Tibial nerve (tissue), 4 donors: Measurements from ENCODE around the gene GPRC6A. TPM values are rescaled to one million over a fixed set of nuclear protein-coding genes. Genes with fewer than 3 reads are reported as not detected.

Experiments
- DNase-seq, 2 donors: peaks; one replicate each; pipeline ENCODE4 v3.0.0-alpha.2; 2019; ENCODE audit warnings: low spot score in 2 of 2
- H3K27ac ChIP-seq, 4 donors: fragments of 200-600 bp; sonication (generic) in 3 of 4; one replicate each; pipeline ENCODE4 v1.5.1; 2017 to 2019; ENCODE audit warnings: mild to moderate bottlenecking in 1 of 4
- H3K27me3 ChIP-seq, 2 donors: fragments of 200-600 bp; sonication (generic) in 1 of 2; one replicate each; pipeline versions ENCODE4 v1.5.1 to v1.6.0; 2017 to 2019
- H3K36me3 ChIP-seq, 3 donors: fragments of 200-600 bp; sonication (generic); one replicate each; pipeline ENCODE4 v1.5.1; 2018 to 2019
- H3K4me1 ChIP-seq, 4 donors: fragments of 200-600 bp; sonication (generic) in 3 of 4; one replicate each; pipeline ENCODE4 v1.5.1; 2017 to 2019
- H3K4me3 ChIP-seq, 4 donors: fragments of 200-600 bp; sonication (generic) in 3 of 4; one replicate each; pipeline ENCODE4 v1.5.1; 2017 to 2019; ENCODE audit warnings: mild to moderate bottlenecking in 1 of 4, moderate library complexity in 1 of 4
- H3K9me3 ChIP-seq, 4 donors: fragments of 200-600 bp; sonication (generic) in 3 of 4; one replicate each; pipeline ENCODE4 v1.5.1; 2017 to 2019
- CTCF ChIP-seq, 5 experiments: fragments of 200-600 bp in 3 of 5; fragments of 450-650 bp in 2 of 5; sonication (generic) in 3 of 5; IDR thresholded peaks; one replicate each; pipeline ENCODE4 v1.5.1; 2016 to 2019; ENCODE audit warnings: antibody characterized with exemption in 5 of 5, mild to moderate bottlenecking in 3 of 5, moderate library complexity in 2 of 5
- EP300 ChIP-seq, 2 donors: sonication (generic); formaldehyde crosslinking; IDR thresholded peaks; one replicate each; pipeline ENCODE4 v1.6.1; 2017; ENCODE audit warnings: antibody characterized with exemption in 2 of 2, mild to moderate bottlenecking in 1 of 2
- POLR2A ChIP-seq, 2 donors: fragments of 450-650 bp; IDR thresholded peaks; one replicate each; pipeline ENCODE4 v1.6.1; 2017; ENCODE audit warnings: antibody characterized with exemption in 2 of 2, mild to moderate bottlenecking in 2 of 2, moderate library complexity in 2 of 2
- WGBS, 2 donors: methylation state at CpG; one replicate each; pipeline ENCODE4 v1.1.5; 2018; 5-methylcytosine and 5-hydroxymethylcytosine counted together
- total RNA-seq, 4 donors: library from RNA; depleted of rRNA; stranded (reverse); fragments of >200 nt; gene quantifications; one replicate each; pipeline ENCODE4 v1.1.0, GENCODE V29; 2016

Gene GPRC6A
- total RNA-seq, 4 donors from 2014 or later: not detected

- Histone ChIP-seq H3K4me3 (no peak overlapping the region), H3K36me3 (no peaks in the 10 kb centered on the region), H3K27me3 (no peaks in the 10 kb centered on the region), H3K27ac (no peak overlapping the region), H3K9me3 (no peaks in the 10 kb centered on the region), H3K4me1 (no peaks in the 10 kb centered on the region)
- no peak for DNase-seq
- 52 to 53% methylated on average over 5 of the region's 5 CpGs for WGBS, 2 donors
- TF ChIP-seq POLR2A (IDR thresholded peaks at IDR 0.05) (no peak), CTCF (IDR thresholded peaks at IDR 0.05) (no peak), EP300 (IDR thresholded peaks at IDR 0.05) (no peak)
These were observed 45.0 kb downstream of the GPRC6A start for GRCh38 chr6:116783852-116784251.

GRCh38 chr6:116779573-116780164 lies 49.2 kb downstream of the GPRC6A start:
- no peak overlapping the region for H3K27ac ChIP-seq
- peak overlapping the region in 1 of 4 donors; percentile 0 for H3K4me3 ChIP-seq
- H3K27me3 ChIP-seq: no peaks in the 10 kb centered on the region
- H3K4me1 ChIP-seq: no peaks in the 10 kb centered on the region
- no peak for DNase-seq
- TF ChIP-seq CTCF (IDR thresholded peaks at IDR 0.05): peak; percentile 25 to 48 (median 35)
- TF ChIP-seq POLR2A (IDR thresholded peaks at IDR 0.05): no peak
- no peak for TF ChIP-seq EP300 (IDR thresholded peaks at IDR 0.05)
- H3K9me3 ChIP-seq: no peaks in the 10 kb centered on the region
- WGBS, 2 donors: 24 to 37% methylated on average over 13 of the region's 13 CpGs
- H3K36me3 ChIP-seq: no peaks in the 10 kb centered on the region

GRCh38 chr6:116773886-116774285 lies 55.0 kb downstream of the GPRC6A start:
- no peaks in the 10 kb centered on the region for H3K9me3 ChIP-seq
- no peaks in the 10 kb centered on the region for H3K36me3 ChIP-seq
- TF ChIP-seq CTCF (IDR thresholded peaks at IDR 0.05) (no peak), POLR2A (IDR thresholded peaks at IDR 0.05) (no peak), EP300 (IDR thresholded peaks at IDR 0.05) (no peak)
- H3K4me3 ChIP-seq: no peak overlapping the region
- 51 to 59% methylated on average over 1 of the region's 1 CpG for WGBS, 2 donors
- H3K27me3 ChIP-seq: no peaks in the 10 kb centered on the region
- peaks cover 0 to 14% (median 0%) of the 10 kb centered on the region in 4 donors for H3K4me1 ChIP-seq
- H3K27ac ChIP-seq: no peak overlapping the region
- DNase-seq: no peak

GRCh38 chr6:116772450-116772849 lies 56.4 kb downstream of the GPRC6A start:
- H3K36me3 ChIP-seq: no peaks in the 10 kb centered on the region
- H3K27ac ChIP-seq: no peak overlapping the region
- no peaks in the 10 kb centered on the region for H3K27me3 ChIP-seq
- peaks cover 0 to 19% (median 0%) of the 10 kb centered on the region in 4 donors for H3K4me1 ChIP-seq
- no peaks in the 10 kb centered on the region for H3K9me3 ChIP-seq
- TF ChIP-seq EP300 (IDR thresholded peaks at IDR 0.05) (no peak), POLR2A (IDR thresholded peaks at IDR 0.05) (no peak), CTCF (IDR thresholded peaks at IDR 0.05) (no peak)
- 85 to 90% methylated on average over 1 of the region's 1 CpG for WGBS, 2 donors
- no peak overlapping the region for H3K4me3 ChIP-seq
- no peak for DNase-seq

GRCh38 chr6:116767715-116768114 lies 61.2 kb downstream of the GPRC6A start:
- no peaks in the 10 kb centered on the region for H3K36me3 ChIP-seq
- WGBS, 2 donors: 41 to 55% methylated on average over 2 of the region's 2 CpGs
- no peaks in the 10 kb centered on the region for H3K9me3 ChIP-seq
- H3K4me3 ChIP-seq: no peak overlapping the region
- TF ChIP-seq EP300 (IDR thresholded peaks at IDR 0.05) (no peak), CTCF (IDR thresholded peaks at IDR 0.05) (no peak), POLR2A (IDR thresholded peaks at IDR 0.05) (no peak)
- H3K4me1 ChIP-seq: peaks cover 0 to 38% (median 0%) of the 10 kb centered on the region in 4 donors
- DNase-seq: no peak
- H3K27me3 ChIP-seq: peaks cover 0 to 19% of the 10 kb centered on the region in 2 donors
- H3K27ac ChIP-seq: no peak overlapping the region
